AG09309 (cell line): Measurements from ENCODE around the gene SZT2.
"Not testable (repeated sequence)": the region's sequence is repeated elsewhere in the genome, so short reads cannot be mapped to it uniquely, and the experiment has no call there.

Source experiments
- DNase-seq: peaks from one replicate; pipeline ENCODE4 v3.0.0-alpha.2; 2010; ENCODE audit warnings: low read depth
- H3K4me3 ChIP-seq: 2 replicates; pipeline ENCODE4 v1.5.1; 2011; ENCODE audit warnings: mild to moderate bottlenecking, low read depth, low read length, moderate library complexity; ENCODE audit not compliant: control insufficient read depth
- CTCF ChIP-seq: IDR thresholded peaks from 2 replicates; pipeline ENCODE4 v1.5.1; 2011; ENCODE audit warnings: mild to moderate bottlenecking, low read depth, low read length, inconsistent platforms; ENCODE audit not compliant: insufficient read depth, control insufficient read depth; ENCODE audit errors: missing control alignments

The SZT2 gene

GRCh38 chr1:43367026-43367903, 22.4 kb upstream of the SZT2 start:
- H3K4me3 ChIP-seq = peak overlapping the region; percentile 97
- DNase-seq = no peak
- TF ChIP-seq CTCF = peak; percentile 9

- peak; percentile 35 for TF ChIP-seq CTCF
- DNase-seq = peak; percentile 37
These were observed 21.6 kb upstream of the SZT2 start, which contains the start of gene ELOVL1 for GRCh38 chr1:43367904-43368645. TSS of gene ELOVL1 (minus strand) at chr1:43368011. CDS start at chr1:43365609, 2,402 bp downstream.

GRCh38 chr1:43368646-43369020, 21.1 kb upstream of the SZT2 start:
- H3K4me3 ChIP-seq = peak overlapping the region; percentile 97
- TF ChIP-seq CTCF = no peak
- DNase-seq = no peak

More at GRCh38 chr1:43367904-43368645, 21.6 kb upstream of the SZT2 start, which contains the start of gene ELOVL1:
- peak within 1 kb of the TSS; percentile 97 for H3K4me3 ChIP-seq

- H3K4me3 ChIP-seq = not testable (repeated sequence)
These were observed 19.9 kb upstream of the SZT2 start for GRCh38 chr1:43369779-43370178.

GRCh38 chr1:43370564-43370963, 19.1 kb upstream of the SZT2 start:
- no peak overlapping the region for H3K4me3 ChIP-seq
- DNase-seq = no peak
- TF ChIP-seq CTCF = no peak

More at GRCh38 chr1:43369779-43370178, 19.9 kb upstream of the SZT2 start:
- DNase-seq = not testable (repeated sequence)

- TF ChIP-seq CTCF = no peak
- no peak for DNase-seq
- no peak overlapping the region for H3K4me3 ChIP-seq
These were observed 17.5 kb upstream of the SZT2 start for GRCh38 chr1:43372172-43372571.
